K562 (cell line): ENCODE measurements around the gene UGT8.

Source experiments
- BCLAF1 ChIP-seq, 2 experiments: fragments of 450-650 bp in 1 of 2; IDR thresholded peaks; 2 replicates each; pipeline ENCODE4 v1.6.1; 2011 to 2017; ENCODE audit warnings: low read depth in 2 of 2, antibody characterized with exemption in 1 of 2, borderline replicate concordance in 1 of 2, low read length in 1 of 2, mild to moderate bottlenecking in 1 of 2, mixed read lengths in 1 of 2; ENCODE audit not compliant: control insufficient read depth in 1 of 2
- CTCF ChIP-seq, 3 experiments: IDR thresholded peaks in 2 of 3; conservative IDR thresholded peaks in 1 of 3; 2 replicates each; pipeline ENCODE4 v1.5.1; 2011 to 2012; ENCODE audit warnings: low read length in 3 of 3, mild to moderate bottlenecking in 3 of 3, control low read depth in 2 of 3, improper control_type of control experiment in 1 of 3, inconsistent platforms in 1 of 3, low read depth in 1 of 3, mixed read lengths in 1 of 3, moderate library complexity in 1 of 3; ENCODE audit not compliant: insufficient read depth in 2 of 3
- DMBX1 ChIP-seq: fragments of 250-450 bp; sonication (Bioruptor Pico); IDR thresholded peaks from 2 replicates; pipeline ENCODE4 v1.8.0; 2022; ENCODE audit warnings: inconsistent platforms, mild to moderate bottlenecking, moderate library complexity, borderline replicate concordance
- EGR1 ChIP-seq: fragments of 450-650 bp; conservative IDR thresholded peaks from 2 replicates; pipeline ENCODE4 v1.6.1; 2017; ENCODE audit warnings: mild to moderate bottlenecking
- EZH2 ChIP-seq: IDR thresholded peaks from 2 replicates; pipeline ENCODE4 v1.6.1; 2012; ENCODE audit warnings: low read depth, mild to moderate bottlenecking, inconsistent platforms, low read length, borderline replicate concordance
- GTF2F1 ChIP-seq: IDR thresholded peaks from 2 replicates; pipeline ENCODE4 v1.6.1; 2011; ENCODE audit warnings: low read depth, low read length, improper control_type of control experiment
- KLF10 ChIP-seq: fragments of 250-450 bp; sonication (Bioruptor Pico); IDR thresholded peaks from 2 replicates; pipeline ENCODE4 v1.6.1; 2021; ENCODE audit warnings: matching md5 sums
- NCOA2 ChIP-seq, 2 experiments: fragments of 450-650 bp; IDR thresholded peaks; 2 replicates each; pipeline ENCODE4 v1.6.1; 2018; ENCODE audit warnings: mild to moderate bottlenecking in 2 of 2, moderate library complexity in 1 of 2; ENCODE audit not compliant: partially characterized antibody in 2 of 2

GRCh38 chr4:114668577-114668976 is 70.0 kb downstream of the UGT8 start:
- no peak for TF ChIP-seq DMBX1 (CRISPR knock-in tag)
- TF ChIP-seq CTCF (IDR thresholded peaks at IDR 0.05 in 2 of 3, conservative IDR thresholded peaks at IDR 0.05 in 1 of 3; ENCODE audit: insufficient read depth in 2 of 3, low read depth in 1 of 3, low read length in 3 of 3), result no peak
- TF ChIP-seq EGR1, result no peak
- no peak for TF ChIP-seq KLF10 (CRISPR knock-in tag)
- no peak for TF ChIP-seq BCLAF1 (IDR thresholded peaks at IDR 0.05; ENCODE audit: borderline replicate concordance in 1 of 2, control insufficient read depth in 1 of 2, low read depth in 2 of 2, low read length in 1 of 2)
- TF ChIP-seq GTF2F1, result no peak
- TF ChIP-seq EZH2, result no peak
- no peak for TF ChIP-seq NCOA2 (IDR thresholded peaks at IDR 0.05; ENCODE audit: partially characterized antibody in 2 of 2)
